Neural crest cell (in vitro differentiated cells): ENCODE data around the gene ALDH1B1. TPM values are rescaled to one million over a fixed set of nuclear protein-coding genes. Genes with fewer than 3 reads are reported as not detected.

Source experiments
- DNase-seq: peaks from one replicate; pipeline ENCODE4 v3.0.0; 2021; ENCODE audit warnings: low read depth, mixed read lengths, low spot score
- H3K27ac Mint-ChIP-seq: one replicate; pipeline ENCODE4 v1.8.0; 2021; ENCODE audit warnings: mild to moderate bottlenecking, mixed read lengths; ENCODE audit not compliant: unreplicated experiment
- H3K27me3 Mint-ChIP-seq: 2 replicates; pipeline ENCODE4 v1.8.0; 2021; ENCODE audit warnings: low read depth, mild to moderate bottlenecking, mixed read lengths
- H3K36me3 Mint-ChIP-seq: 2 replicates; pipeline ENCODE4 v1.8.0; 2021; ENCODE audit warnings: low read depth, mild to moderate bottlenecking, mixed read lengths
- H3K4me1 Mint-ChIP-seq: 2 replicates; pipeline ENCODE4 v1.8.0; 2021; ENCODE audit warnings: mixed read lengths
- H3K4me3 Mint-ChIP-seq: one replicate; pipeline ENCODE4 v1.8.0; 2021; ENCODE audit warnings: mild to moderate bottlenecking, mixed read lengths
- H3K9me3 Mint-ChIP-seq: 2 replicates; pipeline ENCODE4 v1.8.0; 2021; ENCODE audit warnings: mixed read lengths
- total RNA-seq: library from RNA; stranded (reverse); gene quantifications from 2 replicates; pipeline ENCODE4 v1.2.1, GENCODE V29; 2021
- TF ChIP-seq, protein P1 (sequence below): fragments of 200-600 bp; sonication (generic); conservative IDR thresholded peaks from 2 replicates; pipeline ENCODE4 v1.5.0; 2021; ENCODE audit warnings: antibody characterized with exemption, mild to moderate bottlenecking

The ALDH1B1 gene
- total RNA-seq, 1 donor from 2014 or later, result 32.9 TPM

DNA sequence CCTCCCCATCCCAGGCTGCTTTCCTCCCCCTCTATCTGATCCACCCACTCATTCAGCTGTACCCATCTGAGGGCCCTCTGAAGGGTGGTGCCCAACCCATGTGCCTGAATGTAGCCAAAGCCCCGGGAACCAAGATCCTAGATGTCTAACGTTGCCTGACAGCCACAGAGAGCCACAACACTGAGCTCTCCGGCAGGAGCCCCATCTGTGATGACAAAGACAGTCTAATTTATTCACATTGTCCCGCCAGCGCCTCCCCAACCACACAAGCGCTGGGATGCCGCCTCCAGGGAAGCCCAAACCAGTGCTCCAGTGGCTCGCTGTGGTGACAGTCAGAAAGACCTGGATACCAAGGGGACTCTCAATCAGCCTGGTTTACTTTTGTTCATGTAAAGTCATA is 23.4 kb downstream of the ALDH1B1 start:
- DNase-seq, result no peak
- Mint-ChIP-seq H3K9me3 (no peaks in the 10 kb centered on the region), H3K36me3 (no peaks in the 10 kb centered on the region), H3K27me3 (peaks cover 13% of the 10 kb centered on the region), H3K4me3 (peak overlapping the region; percentile 20), H3K27ac (peak overlapping the region; percentile 96), H3K4me1 (peaks cover 34% of the 10 kb centered on the region)
- TF ChIP-seq, protein P1, sequence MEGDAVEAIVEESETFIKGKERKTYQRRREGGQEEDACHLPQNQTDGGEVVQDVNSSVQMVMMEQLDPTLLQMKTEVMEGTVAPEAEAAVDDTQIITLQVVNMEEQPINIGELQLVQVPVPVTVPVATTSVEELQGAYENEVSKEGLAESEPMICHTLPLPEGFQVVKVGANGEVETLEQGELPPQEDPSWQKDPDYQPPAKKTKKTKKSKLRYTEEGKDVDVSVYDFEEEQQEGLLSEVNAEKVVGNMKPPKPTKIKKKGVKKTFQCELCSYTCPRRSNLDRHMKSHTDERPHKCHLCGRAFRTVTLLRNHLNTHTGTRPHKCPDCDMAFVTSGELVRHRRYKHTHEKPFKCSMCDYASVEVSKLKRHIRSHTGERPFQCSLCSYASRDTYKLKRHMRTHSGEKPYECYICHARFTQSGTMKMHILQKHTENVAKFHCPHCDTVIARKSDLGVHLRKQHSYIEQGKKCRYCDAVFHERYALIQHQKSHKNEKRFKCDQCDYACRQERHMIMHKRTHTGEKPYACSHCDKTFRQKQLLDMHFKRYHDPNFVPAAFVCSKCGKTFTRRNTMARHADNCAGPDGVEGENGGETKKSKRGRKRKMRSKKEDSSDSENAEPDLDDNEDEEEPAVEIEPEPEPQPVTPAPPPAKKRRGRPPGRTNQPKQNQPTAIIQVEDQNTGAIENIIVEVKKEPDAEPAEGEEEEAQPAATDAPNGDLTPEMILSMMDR, result no peak

DNA sequence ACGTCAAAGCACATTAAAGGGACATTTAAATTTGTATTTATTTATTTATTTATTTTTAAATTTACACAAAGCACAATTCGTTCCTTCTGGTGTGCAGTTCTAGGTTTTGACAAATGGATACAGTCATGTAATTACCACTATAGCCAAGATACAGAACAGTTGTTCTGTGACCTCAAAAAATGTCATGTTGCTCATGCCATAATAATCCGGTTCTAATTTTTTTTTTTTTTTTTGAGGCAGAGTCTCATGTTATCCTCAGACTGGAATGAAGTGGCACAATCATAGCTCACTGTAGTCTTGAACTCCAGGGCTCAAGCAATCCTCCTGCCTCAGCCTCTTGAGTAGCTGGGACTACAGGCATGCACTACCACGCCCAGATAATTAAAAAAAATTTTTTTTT is 24.0 kb downstream of the ALDH1B1 start:
- no peaks in the 10 kb centered on the region for H3K9me3 Mint-ChIP-seq
- peaks cover 13% of the 10 kb centered on the region for H3K27me3 Mint-ChIP-seq
- H3K36me3 Mint-ChIP-seq, result no peaks in the 10 kb centered on the region
- H3K4me3 Mint-ChIP-seq, result no peak overlapping the region
- H3K27ac Mint-ChIP-seq, result no peak overlapping the region
- H3K4me1 Mint-ChIP-seq, result peaks cover 40% of the 10 kb centered on the region
- no peak for DNase-seq
- TF ChIP-seq, protein P1, result no peak

DNA sequence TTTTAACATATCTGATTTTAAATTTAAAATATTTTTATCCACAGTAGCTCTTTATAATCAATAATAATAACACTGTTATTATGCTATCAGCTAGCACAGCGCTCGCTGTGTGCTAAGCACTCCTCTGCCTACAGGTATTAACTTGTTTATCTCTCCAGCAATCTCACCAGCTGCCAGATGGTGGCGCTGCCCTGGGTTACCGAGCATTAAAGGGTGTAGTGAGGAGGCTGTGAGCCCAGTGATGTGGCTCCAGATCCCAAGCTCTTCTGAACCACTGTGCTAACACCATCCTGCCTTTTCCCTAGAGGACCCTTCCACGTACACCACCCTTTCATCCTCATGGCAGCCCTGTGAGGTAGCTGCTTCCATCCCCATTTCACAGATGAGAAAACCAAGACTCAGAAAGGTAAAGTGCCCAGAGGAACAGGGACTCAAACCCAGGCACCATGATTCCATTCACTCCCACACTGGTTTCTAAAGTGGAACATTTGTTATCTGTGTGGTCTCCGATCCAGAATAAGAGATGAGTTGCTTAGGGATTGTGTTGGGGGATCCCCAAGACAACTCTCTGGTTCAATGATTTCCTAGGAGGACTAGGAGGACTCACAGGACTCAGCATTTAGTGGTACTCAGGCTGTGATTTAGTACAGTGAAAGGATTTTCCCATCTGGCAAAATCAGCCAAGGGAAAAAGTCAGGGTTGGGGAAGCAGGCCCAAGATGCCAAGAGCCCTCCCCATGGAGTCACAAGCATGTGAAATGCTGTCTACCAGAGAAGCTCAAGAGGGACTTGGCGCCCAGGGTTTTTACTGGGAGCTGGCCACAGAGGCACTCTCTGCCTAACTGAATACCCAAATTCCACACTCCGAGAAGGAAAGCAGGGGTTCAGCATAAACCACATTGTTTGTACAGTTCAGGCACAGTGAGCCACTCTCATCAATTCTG is 24.8 kb downstream of the ALDH1B1 start:
- TF ChIP-seq, protein P1, result peak; percentile 67
- Mint-ChIP-seq H3K36me3 (no peaks in the 10 kb centered on the region), H3K4me1 (peaks cover 48% of the 10 kb centered on the region), H3K27ac (peak overlapping the region; percentile 47), H3K9me3 (no peaks in the 10 kb centered on the region), H3K4me3 (no peak overlapping the region), H3K27me3 (peaks cover 13% of the 10 kb centered on the region)
- peak; percentile 59 for DNase-seq

- Mint-ChIP-seq H3K27ac (no peak overlapping the region), H3K9me3 (no peaks in the 10 kb centered on the region), H3K4me3 (no peak overlapping the region), H3K4me1 (peaks cover 55% of the 10 kb centered on the region), H3K27me3 (peaks cover 18% of the 10 kb centered on the region), H3K36me3 (no peaks in the 10 kb centered on the region)
- TF ChIP-seq, protein P1, result no peak
- DNase-seq, result no peak
Observed at GRCh38 chr9:38418366-38418765, 25.9 kb downstream of the ALDH1B1 start.

DNA sequence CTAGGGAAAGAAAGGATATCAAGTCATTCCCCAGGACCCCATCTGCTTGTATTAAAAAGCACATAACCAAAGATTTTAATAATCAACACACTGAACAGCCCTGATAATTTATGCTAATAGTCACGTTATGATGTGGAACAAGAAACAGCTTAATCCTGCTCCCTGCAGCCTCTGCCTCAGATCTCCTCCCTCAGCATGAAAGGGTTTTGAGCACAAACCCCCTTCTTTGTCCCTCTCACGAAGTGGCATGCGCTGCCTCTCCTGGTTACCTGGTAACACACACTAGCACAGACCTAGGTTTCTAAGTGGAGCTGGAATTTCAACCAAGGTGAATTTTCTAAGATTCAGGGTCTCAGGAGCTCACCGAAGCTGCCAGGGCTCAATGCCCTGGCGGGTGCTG is 26.7 kb downstream of the ALDH1B1 start:
- Mint-ChIP-seq H3K4me1 (peaks cover 55% of the 10 kb centered on the region), H3K27me3 (peaks cover 21% of the 10 kb centered on the region)

More for the DNA sequence above, 26.7 kb downstream of the ALDH1B1 start:
- peak overlapping the region; percentile 40 for H3K27ac Mint-ChIP-seq
- TF ChIP-seq, protein P1, result no peak
- no peaks in the 10 kb centered on the region for H3K9me3 Mint-ChIP-seq
- no peak overlapping the region for H3K4me3 Mint-ChIP-seq
- no peak for DNase-seq
- no peaks in the 10 kb centered on the region for H3K36me3 Mint-ChIP-seq
